ENCODE data around the gene FHL2. TPM values are rescaled to one million over a fixed set of nuclear protein-coding genes. Genes with fewer than 3 reads are reported as not detected.

The FHL2 gene
- total and polyA plus RNA-seq, 4 donors = 3.9 to 9.0 (median 6.5) TPM

GRCh38 chr2:105442721-105443120 is 43.9 kb upstream of the FHL2 start:
- no peaks in the 10 kb centered on the region for H3K27me3 ChIP-seq (ENCODE audit: control insufficient read depth in 4 of 4, insufficient read depth in 4 of 4, low read length in 3 of 4)
- no peaks in the 10 kb centered on the region for H3K4me1 ChIP-seq (ENCODE audit: control insufficient read depth in 4 of 4, insufficient read depth in 4 of 4, low read length in 3 of 4)
- no peaks in the 10 kb centered on the region for H3K36me3 ChIP-seq (ENCODE audit: control insufficient read depth in 4 of 4, insufficient read depth in 3 of 4, low read depth in 1 of 4, low read length in 3 of 4)
- no peaks in the 10 kb centered on the region for H3K9me3 ChIP-seq (ENCODE audit: control insufficient read depth in 4 of 4, low read length in 3 of 4)
- WGBS = 98% methylated on average over 5 of the region's 5 CpGs
- H3K4me3 ChIP-seq (ENCODE audit: low read depth in 1 of 3, low read length in 3 of 3) = no peak overlapping the region
- H3K9ac ChIP-seq (ENCODE audit: low read depth in 1 of 2, low read length in 2 of 2) = no peak overlapping the region
- no peak for DNase-seq (ENCODE audit: low spot score)
- H3K27ac ChIP-seq (ENCODE audit: low read depth in 1 of 2, low read length in 2 of 2) = no peak overlapping the region
- TF ChIP-seq GABPA (IDR thresholded peaks at IDR 0.05 in 1 of 2, conservative IDR thresholded peaks at IDR 0.05 in 1 of 2) = no peak
- no peak for TF ChIP-seq FOXA2 (IDR thresholded peaks at IDR 0.05)
- no peak for TF ChIP-seq FOXA1 (IDR thresholded peaks at IDR 0.05)
- no peak for TF ChIP-seq JUND (IDR thresholded peaks at IDR 0.05)
- TF ChIP-seq NR2F2 (IDR thresholded peaks at IDR 0.05) = no peak
- TF ChIP-seq RXRA (IDR thresholded peaks at IDR 0.05) = no peak

- no peak overlapping the region for H3K27ac ChIP-seq (ENCODE audit: low read depth in 1 of 2, low read length in 2 of 2)
- no peaks in the 10 kb centered on the region for H3K27me3 ChIP-seq (ENCODE audit: control insufficient read depth in 4 of 4, insufficient read depth in 4 of 4, low read length in 3 of 4)
- H3K4me1 ChIP-seq (ENCODE audit: control insufficient read depth in 4 of 4, insufficient read depth in 4 of 4, low read length in 3 of 4) = no peaks in the 10 kb centered on the region
- DNase-seq (ENCODE audit: low spot score) = no peak
- no peak for TF ChIP-seq REST (IDR thresholded peaks at IDR 0.05)
- no peak for TF ChIP-seq MAX (IDR thresholded peaks at IDR 0.05)
- no peak for TF ChIP-seq GABPA (IDR thresholded peaks at IDR 0.05 in 1 of 2, conservative IDR thresholded peaks at IDR 0.05 in 1 of 2)
- TF ChIP-seq YY1 (IDR thresholded peaks at IDR 0.05) = no peak
- TF ChIP-seq HNF4G (IDR thresholded peaks at IDR 0.05) = no peak
- no peak for TF ChIP-seq NR2F2 (IDR thresholded peaks at IDR 0.05)
- TF ChIP-seq RXRA (IDR thresholded peaks at IDR 0.05) = no peak
- H3K9me3 ChIP-seq (ENCODE audit: control insufficient read depth in 4 of 4, low read length in 3 of 4) = no peaks in the 10 kb centered on the region
- H3K36me3 ChIP-seq (ENCODE audit: control insufficient read depth in 4 of 4, insufficient read depth in 3 of 4, low read depth in 1 of 4, low read length in 3 of 4) = no peaks in the 10 kb centered on the region
- H3K4me3 ChIP-seq (ENCODE audit: low read depth in 1 of 3, low read length in 3 of 3) = no peak overlapping the region
- WGBS = 95% methylated on average over 2 of the region's 2 CpGs
- H3K9ac ChIP-seq (ENCODE audit: low read depth in 1 of 2, low read length in 2 of 2) = no peak overlapping the region
These were observed 43.2 kb upstream of the FHL2 start for GRCh38 chr2:105442056-105442455.

- no peaks in the 10 kb centered on the region for H3K9me3 ChIP-seq (ENCODE audit: control insufficient read depth in 4 of 4, low read length in 3 of 4)
- no peak overlapping the region for H3K27ac ChIP-seq (ENCODE audit: low read depth in 1 of 2, low read length in 2 of 2)
- DNase-seq (ENCODE audit: low spot score) = no peak
- no peaks in the 10 kb centered on the region for H3K27me3 ChIP-seq (ENCODE audit: control insufficient read depth in 4 of 4, insufficient read depth in 4 of 4, low read length in 3 of 4)
- H3K4me3 ChIP-seq (ENCODE audit: low read depth in 1 of 3, low read length in 3 of 3) = no peak overlapping the region
- no peaks in the 10 kb centered on the region for H3K36me3 ChIP-seq (ENCODE audit: control insufficient read depth in 4 of 4, insufficient read depth in 3 of 4, low read depth in 1 of 4, low read length in 3 of 4)
- no peak for TF ChIP-seq RXRA (IDR thresholded peaks at IDR 0.05)
- TF ChIP-seq HNF4A (conservative IDR thresholded peaks at IDR 0.05) = no peak
- no peak for TF ChIP-seq JUND (IDR thresholded peaks at IDR 0.05)
- TF ChIP-seq YY1 (IDR thresholded peaks at IDR 0.05) = no peak
- WGBS = 80% methylated on average over 5 of the region's 5 CpGs
- no peak overlapping the region for H3K9ac ChIP-seq (ENCODE audit: low read depth in 1 of 2, low read length in 2 of 2)
- H3K4me1 ChIP-seq (ENCODE audit: control insufficient read depth in 4 of 4, insufficient read depth in 4 of 4, low read length in 3 of 4) = no peaks in the 10 kb centered on the region
These were observed 40.3 kb upstream of the FHL2 start for GRCh38 chr2:105439141-105439540.
